HCEC 1CT (cell line): ENCODE data around the gene SLC40A1.

Experiments
- DNase-seq: peaks from one replicate; pipeline ENCODE4 v3.0.0-alpha.2; 2017

Gene SLC40A1

GRCh38 chr2:189566046-189566445, 14.5 kb downstream of the SLC40A1 start:
- DNase-seq: no peak

- DNase-seq: no peak
Measured at GRCh38 chr2:189561371-189562038, 19.1 kb downstream of the SLC40A1 start.

- no peak for DNase-seq
Measured at GRCh38 chr2:189560273-189560586, 20.4 kb downstream of the SLC40A1 start.

- no peak for DNase-seq
Measured at GRCh38 chr2:189559579-189560272, 20.9 kb downstream of the SLC40A1 start.

GRCh38 chr2:189558516-189559272, 21.9 kb downstream of the SLC40A1 start:
- DNase-seq: no peak

GRCh38 chr2:189557373-189557772, 23.2 kb downstream of the SLC40A1 start:
- DNase-seq: no peak

- no peak for DNase-seq
Measured at GRCh38 chr2:189556526-189556925, 24.1 kb downstream of the SLC40A1 start.

- peak; percentile 37 for DNase-seq
Measured at GRCh38 chr2:189555232-189555631, 25.4 kb downstream of the SLC40A1 start.

GRCh38 chr2:189553504-189554088, 27.0 kb downstream of the SLC40A1 start:
- DNase-seq: no peak

- no peak for DNase-seq
Measured at GRCh38 chr2:189552991-189553404, 27.6 kb downstream of the SLC40A1 start.

- no peak for DNase-seq
Measured at GRCh38 chr2:189552334-189552990, 28.1 kb downstream of the SLC40A1 start.

- DNase-seq: no peak
Measured at GRCh38 chr2:189551808-189552207, 28.8 kb downstream of the SLC40A1 start.

GRCh38 chr2:189549449-189549832, 31.1 kb downstream of the SLC40A1 start:
- no peak for DNase-seq

GRCh38 chr2:189548666-189549448, 31.7 kb downstream of the SLC40A1 start:
- no peak for DNase-seq

GRCh38 chr2:189545418-189545817, 35.2 kb downstream of the SLC40A1 start:
- no peak for DNase-seq

- no peak for DNase-seq
Measured at GRCh38 chr2:189544318-189545042, 36.1 kb downstream of the SLC40A1 start.

- no peak for DNase-seq
Measured at GRCh38 chr2:189543367-189543766, 37.2 kb downstream of the SLC40A1 start.

- DNase-seq: no peak
Measured at GRCh38 chr2:189542145-189542882, 38.3 kb downstream of the SLC40A1 start.

- no peak for DNase-seq
Measured at GRCh38 chr2:189541591-189541990, 39.0 kb downstream of the SLC40A1 start.

GRCh38 chr2:189540551-189540950, 40.0 kb downstream of the SLC40A1 start:
- DNase-seq: no peak

GRCh38 chr2:189538402-189538801, 42.2 kb downstream of the SLC40A1 start:
- no peak for DNase-seq
